GM21717 (cell line): ENCODE results near the gene CROCC2.

Experiments used
- ATAC-seq: cut with Tn5 transposase; IDR thresholded peaks from one replicate; pipeline ENCODE4 v1.9.1; 2021; ENCODE audit warnings: mild to moderate bottlenecking, moderate library complexity; ENCODE audit not compliant: unreplicated experiment

The CROCC2 gene

GRCh38 chr2:240996161-240996833, 90.2 kb downstream of the CROCC2 start:
- ATAC-seq: no peak

DNA sequence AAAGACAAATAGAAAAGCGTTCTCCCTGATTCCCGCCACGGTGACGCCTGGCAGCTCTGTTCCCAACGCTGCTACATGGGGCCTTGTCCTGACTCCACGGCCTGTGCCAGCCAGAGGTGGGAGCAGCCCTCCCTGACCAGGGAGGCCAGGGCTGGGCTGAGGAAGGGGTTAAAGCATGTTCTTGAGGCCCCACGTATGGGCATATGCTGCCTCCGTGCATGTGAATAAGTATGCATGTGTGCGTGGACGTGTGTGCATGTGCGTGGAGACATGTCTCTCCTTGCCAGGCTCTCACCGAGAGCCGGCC, 90.7 kb downstream of the CROCC2 start:
- no peak for ATAC-seq

GRCh38 chr2:240997141-240997855, 91.2 kb downstream of the CROCC2 start:
- ATAC-seq: no peak

GRCh38 chr2:240997856-240998705, 91.9 kb downstream of the CROCC2 start, which contains the start of gene SNED1:
Gene SNED1, plus strand, starts transcription at chr2:240998618. Its CDS starts 220 bp downstream, at chr2:240998838.
- no peak for ATAC-seq

- ATAC-seq: no peak
These were observed 92.5 kb downstream of the CROCC2 start for GRCh38 chr2:240998706-240998994.

GRCh38 chr2:240998995-240999791, 93.1 kb downstream of the CROCC2 start:
- ATAC-seq: no peak

DNA sequence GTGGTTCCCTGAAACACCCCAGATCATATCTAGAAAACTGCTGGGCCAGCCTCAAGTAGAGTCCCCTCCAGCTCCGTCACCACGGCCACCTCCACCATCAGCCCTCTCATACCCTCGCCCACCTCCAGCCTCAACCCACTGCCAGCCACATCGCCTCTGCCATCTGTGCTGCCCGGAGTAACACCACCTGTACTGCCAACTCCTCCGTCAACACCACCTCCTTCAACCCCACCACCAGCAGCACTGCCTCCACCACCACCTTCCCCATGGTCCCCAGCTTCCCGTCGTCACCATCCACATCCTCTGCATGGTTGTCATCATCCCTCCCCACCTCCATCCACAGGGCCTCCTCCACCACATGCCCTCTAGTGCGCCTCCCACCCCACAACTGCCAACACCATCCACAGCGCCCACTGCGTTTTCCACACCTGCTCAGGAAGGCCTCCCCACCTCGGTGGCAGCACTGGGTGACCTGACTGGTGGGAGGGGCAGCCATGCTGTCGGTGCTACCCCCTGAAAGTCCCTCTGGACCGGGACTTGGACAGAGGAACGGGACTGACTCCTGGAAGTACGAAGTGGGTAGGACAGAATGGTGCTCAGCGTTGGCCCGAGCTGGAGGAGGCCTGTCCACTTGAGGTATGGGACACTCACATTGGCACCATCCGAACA, 93.9 kb downstream of the CROCC2 start:
- ATAC-seq: no peak

GRCh38 chr2:241000831-241001321, 94.7 kb downstream of the CROCC2 start:
- no peak for ATAC-seq

- ATAC-seq: no peak
These were observed 95.5 kb downstream of the CROCC2 start for GRCh38 chr2:241001413-241002274.

DNA sequence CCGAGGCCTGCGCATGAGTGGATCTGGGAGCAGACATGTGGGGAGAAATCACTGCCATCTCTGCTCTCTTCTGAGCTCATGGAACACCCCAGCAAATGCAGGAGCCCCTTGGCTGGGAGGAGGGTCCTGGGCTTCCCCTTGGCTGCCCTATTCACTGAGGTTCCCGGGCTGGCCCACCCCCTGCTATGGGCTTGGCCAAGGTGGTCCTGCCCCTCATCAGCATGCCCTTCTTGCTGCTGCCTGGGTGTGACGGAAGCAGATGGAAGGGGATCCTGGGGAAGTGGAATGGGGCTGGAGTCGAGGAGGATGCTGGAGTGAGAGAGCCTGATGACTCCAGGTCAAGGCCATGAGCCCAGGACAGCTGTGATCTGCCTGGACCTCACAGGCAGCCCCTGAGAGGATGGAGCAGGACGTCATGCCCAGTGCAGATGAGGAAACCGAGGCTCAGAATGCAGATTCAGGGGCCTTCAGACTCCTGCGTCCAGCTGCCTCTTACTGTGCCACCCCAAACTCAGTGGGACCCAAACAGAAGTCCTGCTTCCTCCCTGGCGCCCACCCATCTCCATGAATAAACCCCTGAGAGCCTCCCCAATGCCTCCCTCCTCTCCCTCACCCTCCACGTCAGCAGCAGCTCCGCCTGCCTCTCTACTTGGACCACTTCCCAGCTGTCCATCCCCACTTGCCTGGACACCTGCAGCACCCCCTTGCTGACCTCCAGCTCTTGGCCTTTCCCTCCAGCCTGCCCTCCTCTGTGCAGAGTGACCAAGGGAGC, 96.3 kb downstream of the CROCC2 start:
- no peak for ATAC-seq

- ATAC-seq: no peak
These were observed 96.9 kb downstream of the CROCC2 start for GRCh38 chr2:241003047-241003360.

- ATAC-seq: no peak
These were observed 97.2 kb downstream of the CROCC2 start for GRCh38 chr2:241003369-241003768.

- ATAC-seq: no peak
These were observed 97.9 kb downstream of the CROCC2 start for GRCh38 chr2:241003830-241004564.

DNA sequence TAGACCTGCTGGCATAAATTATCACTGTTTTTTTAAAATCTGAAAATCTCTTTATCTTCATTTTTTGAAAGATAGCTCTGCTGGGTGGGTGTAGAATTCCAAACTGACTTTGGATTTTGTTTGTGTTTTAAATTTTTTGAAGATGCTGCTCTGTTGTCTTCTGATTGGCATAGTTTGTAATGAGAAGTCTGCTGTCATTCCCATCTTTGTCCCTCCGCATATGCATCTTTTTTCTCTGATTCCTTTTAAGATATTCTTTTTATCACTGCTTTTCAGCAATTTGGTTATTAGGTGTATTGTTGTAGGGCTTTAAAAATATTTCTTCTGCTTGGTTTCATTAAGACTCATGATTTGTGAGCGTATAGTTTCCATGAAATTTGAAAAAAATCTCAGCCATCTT, 99.4 kb downstream of the CROCC2 start:
- ATAC-seq: no peak

- no peak for ATAC-seq
These were observed 100.3 kb downstream of the CROCC2 start for GRCh38 chr2:241006412-241006811.

DNA sequence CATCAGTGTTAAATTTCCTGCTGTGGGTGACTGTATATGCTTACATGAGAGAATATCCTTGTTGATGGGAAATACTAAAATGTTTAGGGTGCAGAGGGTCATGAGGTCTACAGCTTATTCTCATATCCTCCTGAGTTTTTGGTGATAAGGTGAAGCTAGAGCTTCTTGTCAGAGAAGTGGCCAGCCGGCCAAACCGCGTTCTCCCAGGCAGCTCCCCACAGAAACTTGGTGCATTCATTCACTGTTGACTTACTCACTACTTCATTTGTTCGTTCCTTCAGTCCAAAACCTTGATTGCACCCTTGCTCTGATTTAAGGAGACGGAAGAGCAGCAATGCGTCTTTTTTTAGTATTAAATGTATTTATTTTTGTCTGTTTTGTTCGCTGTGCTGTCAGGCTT, 101.0 kb downstream of the CROCC2 start:
- no peak for ATAC-seq

DNA sequence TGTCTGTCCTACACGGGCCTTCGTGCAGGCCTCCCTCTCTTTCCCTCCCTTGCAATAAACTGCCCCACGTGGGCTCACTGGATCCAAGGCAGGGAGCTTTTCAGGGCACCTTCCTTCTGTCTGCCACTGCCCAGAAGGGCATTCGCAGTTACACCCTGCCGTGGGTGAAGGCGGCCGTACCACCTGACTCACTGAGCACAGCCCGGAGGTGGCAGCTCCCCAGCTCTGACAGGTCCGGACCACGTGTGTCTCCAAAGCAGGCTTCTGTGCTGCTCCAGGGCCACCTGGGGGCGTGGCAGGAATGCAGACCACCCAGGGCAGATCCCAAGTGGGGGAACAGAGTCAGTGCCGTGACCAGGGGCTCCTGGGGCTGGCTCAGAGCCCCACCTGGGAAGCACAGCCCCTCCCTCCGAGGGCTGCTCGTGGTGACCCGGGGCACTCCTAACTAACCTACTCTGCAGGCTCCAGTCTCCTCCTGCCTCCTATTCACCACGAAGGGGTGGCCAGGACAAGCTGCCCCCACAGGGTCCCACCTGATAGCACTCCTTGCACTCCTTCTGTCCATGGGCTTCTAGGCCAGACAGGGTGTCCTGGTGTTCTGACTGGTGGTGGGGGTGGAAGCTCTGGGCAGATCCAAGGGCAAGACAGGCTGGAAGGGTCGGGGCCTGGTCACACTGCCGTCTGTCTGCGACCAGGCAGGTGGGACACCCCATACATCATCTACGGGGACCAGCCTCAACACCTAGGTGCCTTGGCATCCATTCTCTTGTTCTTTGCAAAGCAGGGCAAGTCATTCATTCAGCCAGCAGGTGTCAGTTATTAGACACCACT, 102.0 kb downstream of the CROCC2 start:
- no peak for ATAC-seq
